C1 segment of cervical spinal cord (tissue), 14 donors: ENCODE measurements around the gene BRD4.

Source experiments
- DNase-seq, 14 donors: peaks; one replicate each; lab custom pipeline; 2025; lab: John Stamatoyannopoulos, UW

BRD4 gene

DNA sequence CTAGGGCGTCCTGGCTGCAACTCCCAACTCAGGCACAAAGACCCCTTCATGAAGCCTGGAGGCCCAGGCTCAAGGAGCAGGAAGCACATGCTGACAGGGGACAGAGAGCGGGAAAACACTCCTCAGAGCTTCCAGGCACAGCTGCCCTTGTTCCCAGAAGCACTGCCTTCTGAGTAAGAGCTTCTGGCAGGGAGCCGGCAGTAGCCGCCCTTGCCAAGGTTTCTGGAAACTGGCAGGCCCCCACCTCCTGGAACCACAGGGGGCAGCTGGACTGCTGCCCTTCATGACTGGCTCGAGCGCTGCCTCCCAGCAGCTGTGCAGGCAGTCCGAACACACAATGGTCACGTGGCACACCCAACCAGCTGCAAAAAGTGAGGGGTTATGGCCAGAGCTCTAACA lies 66.5 kb downstream of the BRD4 start:
- peak; percentile 31 to 98 (median 82) for DNase-seq

DNA sequence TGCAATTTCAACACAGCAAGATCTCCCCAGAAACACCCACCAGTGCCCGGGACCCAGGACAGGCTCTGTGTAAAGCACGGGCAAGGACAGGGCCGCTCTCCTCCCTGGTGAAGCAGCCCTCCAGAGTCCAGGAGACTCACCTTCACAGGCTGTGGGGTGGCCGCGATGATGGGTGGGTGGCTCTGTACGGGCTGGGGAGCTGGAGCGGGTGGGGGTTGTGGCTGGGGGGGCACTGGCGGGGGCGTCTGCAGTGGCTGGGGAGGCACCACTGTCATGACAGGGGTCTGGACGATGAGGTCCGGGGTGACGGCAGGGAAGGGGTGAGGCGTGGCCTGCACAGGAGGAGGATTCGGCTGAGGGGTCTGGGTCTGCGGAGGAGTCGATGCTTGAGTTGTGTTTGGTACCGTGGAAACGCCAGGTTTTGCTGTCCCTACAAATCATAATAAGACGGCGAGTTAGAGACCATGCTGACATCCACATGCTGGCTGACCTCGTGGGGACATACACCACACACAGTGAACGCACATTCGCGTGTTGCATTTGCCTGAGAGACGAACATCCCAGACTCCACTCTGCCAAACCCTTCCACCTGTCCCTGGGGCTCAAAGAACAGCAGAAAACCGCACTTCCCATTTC lies 67.0 kb downstream of the BRD4 start:
- DNase-seq: no peak

DNA sequence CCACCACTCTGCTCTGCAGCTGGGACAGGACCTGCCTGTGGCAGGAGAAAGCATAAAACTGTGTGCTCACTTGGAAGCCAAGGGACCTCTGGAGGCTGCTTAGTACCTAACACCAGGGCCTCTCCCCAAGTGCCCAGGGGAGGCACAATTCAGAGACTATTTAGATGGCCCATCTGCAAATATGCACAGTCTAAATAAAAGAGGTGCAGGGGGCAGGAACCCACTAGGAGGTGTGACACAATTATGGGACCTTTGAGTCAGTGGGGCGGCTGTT lies 67.5 kb downstream of the BRD4 start:
- DNase-seq: no peak

DNA sequence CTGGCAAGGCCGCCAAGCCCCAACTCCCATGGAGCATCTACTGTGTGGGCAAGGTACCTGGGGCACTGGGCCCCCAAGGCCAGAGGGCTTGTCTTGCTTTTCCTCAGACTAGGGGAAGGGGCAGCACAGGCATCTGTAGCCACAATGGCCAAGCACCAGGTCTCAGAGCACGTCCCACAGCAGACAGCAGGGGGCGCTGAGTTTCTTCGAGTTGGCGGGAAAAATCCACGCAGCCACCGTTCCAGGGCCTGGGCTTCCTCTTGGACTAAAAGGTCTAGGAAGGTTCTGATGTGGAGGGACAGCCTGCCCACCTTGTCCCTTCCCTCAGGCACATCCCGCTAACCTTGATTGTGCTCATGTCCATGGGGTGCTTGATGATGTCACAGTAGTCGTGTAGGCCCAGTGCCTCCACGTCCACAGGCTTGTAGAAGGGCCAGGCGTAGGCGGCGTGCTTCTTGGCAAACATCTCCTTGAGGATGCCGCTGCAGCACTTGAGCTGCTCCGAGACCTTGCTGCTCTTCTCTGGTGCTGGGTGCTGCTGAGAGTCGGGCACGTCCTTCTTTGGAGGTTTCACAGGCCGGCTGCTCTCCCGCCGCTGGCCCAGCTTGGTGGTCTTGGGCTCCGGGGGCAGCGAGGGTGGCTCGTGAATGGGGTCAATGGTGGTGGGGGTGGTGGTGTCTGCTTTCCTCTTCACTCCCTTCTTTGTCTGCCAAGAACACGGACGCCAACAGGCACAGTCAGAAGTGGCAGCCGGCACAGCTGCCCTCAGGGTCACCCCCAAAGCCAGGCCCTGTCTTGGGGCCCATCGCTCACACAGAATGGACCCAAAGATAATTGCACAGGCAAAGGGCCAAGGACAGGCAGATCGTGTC lies 68.0 kb downstream of the BRD4 start:
- DNase-seq: peak in 11 of 14 donors; percentile 24 to 69 (median 46)

DNA sequence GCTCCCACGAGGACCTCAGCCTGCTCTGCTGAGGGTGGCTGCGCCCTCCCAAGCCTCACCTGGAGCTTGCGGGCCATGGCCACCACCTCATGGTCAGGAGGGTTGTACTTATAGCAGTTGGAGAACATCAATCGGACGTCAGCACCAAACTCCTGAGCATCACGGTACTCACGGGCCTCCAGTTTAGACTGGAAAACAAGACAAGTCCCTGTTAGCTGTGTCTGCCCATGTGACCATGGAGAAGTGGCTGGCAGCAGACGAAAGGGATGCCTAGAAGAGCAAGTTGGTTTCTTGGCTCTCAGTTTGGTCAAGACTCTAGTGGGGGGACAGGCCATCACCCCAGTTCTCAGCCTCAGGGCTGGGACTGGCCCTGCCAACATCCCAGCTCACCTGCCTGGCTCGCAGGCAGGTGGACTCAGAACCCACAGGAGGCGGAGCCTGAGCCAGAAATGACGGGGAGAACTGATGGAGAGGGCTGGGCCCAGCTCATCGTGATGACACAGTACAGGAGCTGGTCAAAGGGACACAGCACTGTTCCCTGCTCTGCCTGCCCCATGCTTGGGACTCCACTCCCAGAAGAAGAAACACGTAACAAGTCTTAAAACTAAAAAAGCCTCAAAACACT lies 68.9 kb downstream of the BRD4 start:
- no peak for DNase-seq

DNA sequence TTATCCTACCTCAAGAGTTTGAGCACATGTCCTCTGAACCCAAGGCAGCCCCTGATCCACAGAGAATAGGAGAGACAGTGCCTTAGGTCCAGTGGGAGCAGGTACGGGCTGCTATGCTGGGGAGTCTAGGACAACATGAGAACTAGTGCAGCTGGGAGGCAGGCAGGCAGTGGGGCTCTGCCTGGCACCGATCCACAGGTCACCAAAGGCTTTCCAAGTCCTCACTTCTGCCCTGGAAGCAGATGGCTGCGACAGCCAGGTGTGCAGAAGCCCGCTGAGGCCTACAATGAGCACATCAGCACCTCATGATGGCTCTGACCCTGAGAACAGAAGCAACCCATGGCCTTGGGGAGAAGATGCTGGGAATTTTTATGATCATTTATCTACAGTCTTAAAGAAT lies 70.3 kb downstream of the BRD4 start:
- DNase-seq: no peak

DNA sequence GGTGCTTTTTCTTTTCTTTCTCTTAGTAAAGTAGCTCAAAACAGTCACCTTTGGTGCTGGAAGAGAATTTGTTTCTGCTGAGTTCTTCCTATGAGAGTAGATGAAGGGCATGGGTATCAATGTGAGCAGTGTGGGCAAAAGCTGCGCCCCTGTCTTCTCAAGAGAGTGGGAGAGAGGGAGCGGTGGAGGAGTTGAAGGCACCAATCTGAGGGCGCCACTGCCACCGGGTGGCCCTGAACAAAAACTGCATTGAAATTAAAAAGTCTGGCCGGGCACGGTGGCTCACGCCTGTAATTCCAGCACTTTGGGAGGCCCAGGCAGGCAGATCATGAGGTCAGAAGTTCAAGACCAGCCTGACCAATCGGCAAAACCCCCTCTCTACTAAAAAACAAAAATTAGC lies 71.4 kb downstream of the BRD4 start:
- no peak for DNase-seq

DNA sequence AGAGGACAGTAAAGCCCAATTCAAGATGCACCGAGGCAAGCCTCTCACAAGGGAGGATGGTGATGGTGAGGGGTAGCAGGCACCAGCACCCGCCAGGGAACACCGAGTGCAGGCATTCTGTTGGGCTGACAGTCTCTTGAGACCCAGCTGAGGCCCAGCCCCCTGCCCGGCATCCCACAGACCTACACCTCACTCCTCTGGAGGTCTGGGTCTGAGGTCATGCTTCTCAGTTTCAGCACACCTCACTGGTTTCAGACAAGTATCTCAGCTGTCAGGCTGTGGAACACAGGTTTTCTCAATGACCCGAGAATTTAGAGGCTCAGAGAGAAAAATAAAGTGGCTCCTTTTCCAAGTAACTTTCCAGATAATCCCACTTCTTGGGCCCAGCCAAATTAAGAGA lies 72.4 kb downstream of the BRD4 start:
- DNase-seq: no peak

DNA sequence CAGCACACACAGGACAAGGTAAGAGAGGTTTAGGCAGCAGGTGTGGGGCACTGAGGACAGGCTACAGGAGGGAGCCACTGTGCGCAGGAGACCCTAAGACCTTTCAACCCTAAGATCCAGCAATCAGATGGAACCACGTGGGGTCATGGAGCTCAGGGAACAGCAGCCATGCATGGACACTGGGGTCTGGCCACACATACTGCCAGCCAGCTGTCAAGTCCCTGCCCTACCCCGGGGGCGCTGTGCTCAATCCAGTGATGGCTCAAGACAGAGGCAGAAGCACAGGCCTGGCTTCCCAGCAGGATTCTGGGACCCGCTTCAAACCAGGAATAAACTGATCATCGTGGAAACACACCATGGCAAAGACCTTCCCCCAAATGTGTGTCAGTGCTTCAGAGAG lies 74.6 kb downstream of the BRD4 start:
- DNase-seq: no peak

DNA sequence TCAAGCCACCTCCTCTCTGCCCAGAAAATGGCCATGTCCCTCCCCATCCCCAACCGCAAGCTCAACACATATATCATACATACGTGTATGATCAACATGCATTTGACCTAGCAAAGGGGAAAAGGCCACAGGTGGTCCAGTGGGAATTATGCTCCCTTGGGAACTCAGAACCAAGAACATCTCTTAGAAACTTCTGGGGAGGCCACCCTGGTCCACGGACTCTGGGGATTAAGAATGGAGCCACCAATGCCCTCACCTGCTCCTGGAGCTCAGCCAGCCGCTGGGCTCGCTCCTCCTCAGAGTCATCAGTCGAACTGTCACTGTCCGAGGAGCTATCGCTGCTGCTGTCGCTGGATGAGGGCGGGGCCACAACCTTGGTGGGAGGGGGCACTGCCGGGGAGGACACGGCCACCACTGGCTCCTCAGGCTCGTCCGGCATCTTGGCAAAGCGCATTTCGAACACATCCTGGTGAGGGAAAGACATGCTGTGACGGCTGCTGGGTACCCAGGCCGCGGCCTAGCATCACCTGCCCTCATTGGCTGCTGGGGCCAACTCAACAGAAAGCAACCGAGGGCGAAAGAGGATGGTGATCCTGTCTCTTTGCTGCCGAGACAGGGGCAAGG lies 75.5 kb downstream of the BRD4 start:
- DNase-seq: no peak

DNA sequence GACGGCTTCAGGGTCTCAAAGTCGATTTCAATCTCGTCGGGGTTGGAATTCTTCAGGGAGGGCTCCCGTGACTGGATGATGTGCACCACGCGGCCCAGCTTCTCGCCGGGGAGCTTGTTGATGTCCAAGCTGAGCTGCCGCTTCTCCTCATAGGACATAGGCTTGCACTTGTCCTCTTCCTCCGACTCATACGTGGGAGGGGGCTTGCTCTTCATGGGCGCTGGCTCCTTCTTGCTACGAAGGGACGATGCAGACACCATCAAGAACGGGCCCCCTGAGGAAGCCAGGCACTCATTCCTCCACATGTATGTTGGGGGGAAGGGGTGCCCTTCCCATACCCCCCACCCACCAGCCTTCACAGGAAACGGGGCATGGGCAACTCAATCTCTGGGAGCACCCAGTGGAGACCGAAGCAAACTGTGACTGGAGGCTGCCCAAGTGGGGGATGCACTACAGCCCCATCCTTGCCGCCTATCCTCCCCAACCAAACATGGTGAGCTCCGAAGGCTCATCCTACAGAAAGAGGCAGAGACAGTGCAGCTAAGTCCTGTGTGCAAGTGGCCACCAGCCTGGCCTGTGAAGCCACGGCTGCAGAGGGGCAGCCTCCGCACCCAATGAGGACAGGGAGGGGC lies 76.9 kb downstream of the BRD4 start:
- DNase-seq: no peak

DNA sequence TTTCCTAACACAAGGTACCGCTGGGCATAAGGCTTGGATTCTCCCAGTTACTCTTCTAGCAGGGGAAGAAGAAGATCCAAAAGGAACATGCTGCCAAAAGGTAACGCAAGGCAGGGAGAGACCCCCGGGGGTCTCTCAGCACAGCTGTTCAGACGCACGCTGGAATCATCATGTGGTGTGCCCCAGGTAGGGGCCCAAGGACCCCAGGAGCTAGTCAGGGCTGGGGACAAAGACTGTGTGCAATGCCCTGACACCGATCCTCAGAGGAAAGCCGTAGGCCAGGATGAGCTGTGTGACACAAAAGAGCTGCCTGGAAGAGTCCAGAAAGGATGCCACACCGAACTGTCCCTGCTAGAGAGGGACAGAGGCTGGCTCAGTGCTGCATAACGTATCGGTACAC lies 77.8 kb downstream of the BRD4 start:
- no peak for DNase-seq

DNA sequence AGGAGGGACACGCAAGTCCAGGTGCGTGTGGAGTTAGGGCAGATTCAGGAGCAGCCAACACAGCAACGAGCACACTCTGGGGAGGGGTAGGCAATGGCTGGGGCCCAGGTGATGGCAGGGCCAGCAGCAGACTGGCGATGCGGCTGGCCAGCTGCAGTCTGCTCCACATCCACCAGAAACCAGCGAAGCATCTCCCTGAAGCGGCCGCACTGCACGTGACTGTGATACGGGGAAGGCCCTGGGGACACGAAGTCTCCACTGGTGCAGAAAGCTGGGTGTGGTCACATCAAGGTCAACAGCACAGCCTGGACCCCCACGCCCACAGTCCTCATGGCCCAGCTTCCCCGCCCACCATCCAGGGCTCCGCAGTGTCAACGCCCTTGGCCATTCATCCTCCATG lies 78.8 kb downstream of the BRD4 start:
- DNase-seq: no peak

DNA sequence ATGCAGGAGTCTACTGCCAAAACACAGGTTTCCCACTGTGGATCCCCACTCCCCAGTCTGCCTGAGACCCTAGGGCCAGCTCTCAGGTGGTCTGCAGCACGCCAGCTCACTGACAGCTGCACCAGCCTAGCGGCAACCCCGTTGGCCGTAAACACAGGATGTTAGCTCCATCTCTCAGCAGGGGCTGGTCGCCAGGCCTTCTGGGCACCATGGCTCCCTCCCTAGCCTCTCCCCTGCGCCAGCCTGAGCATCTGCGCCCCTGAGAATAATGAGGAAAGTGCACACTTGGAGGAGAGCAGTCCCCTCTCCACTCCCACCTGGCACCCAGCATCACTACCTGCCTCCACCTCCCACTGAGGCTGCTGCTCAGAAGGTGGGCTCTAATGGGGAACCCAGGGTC lies 79.3 kb downstream of the BRD4 start:
- DNase-seq: no peak

DNA sequence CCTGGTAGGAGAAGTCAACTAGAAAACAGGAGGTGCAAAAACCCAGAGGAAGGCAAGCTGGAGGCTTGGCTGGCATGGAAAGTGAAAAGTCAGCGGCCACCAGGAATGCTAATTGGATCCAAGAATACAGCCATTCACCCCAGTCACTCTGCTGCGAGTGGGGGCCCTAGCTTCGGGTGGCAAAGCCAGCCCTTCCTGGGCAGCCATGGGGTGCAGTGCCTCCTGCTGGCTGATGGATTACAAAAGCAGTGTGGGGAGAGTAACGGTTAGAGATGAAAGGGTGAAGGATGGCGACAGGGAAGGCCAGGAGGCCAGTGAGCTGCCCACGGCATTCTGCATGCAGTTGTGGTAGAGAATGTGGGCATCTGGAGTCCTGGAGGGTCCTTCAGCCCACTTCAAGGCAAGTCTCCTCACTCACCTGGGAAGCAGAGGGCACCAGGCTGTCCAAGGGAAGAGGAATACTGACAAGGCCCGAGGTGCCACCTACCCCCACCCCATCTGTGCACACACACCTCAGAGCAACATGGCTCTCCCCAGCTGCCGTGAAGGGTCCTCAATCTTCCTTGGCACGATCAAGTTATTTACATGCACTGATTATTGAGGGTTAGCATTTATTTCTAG lies 79.8 kb downstream of the BRD4 start:
- DNase-seq: peak in 10 of 14 donors; percentile 30 to 77 (median 45)

DNA sequence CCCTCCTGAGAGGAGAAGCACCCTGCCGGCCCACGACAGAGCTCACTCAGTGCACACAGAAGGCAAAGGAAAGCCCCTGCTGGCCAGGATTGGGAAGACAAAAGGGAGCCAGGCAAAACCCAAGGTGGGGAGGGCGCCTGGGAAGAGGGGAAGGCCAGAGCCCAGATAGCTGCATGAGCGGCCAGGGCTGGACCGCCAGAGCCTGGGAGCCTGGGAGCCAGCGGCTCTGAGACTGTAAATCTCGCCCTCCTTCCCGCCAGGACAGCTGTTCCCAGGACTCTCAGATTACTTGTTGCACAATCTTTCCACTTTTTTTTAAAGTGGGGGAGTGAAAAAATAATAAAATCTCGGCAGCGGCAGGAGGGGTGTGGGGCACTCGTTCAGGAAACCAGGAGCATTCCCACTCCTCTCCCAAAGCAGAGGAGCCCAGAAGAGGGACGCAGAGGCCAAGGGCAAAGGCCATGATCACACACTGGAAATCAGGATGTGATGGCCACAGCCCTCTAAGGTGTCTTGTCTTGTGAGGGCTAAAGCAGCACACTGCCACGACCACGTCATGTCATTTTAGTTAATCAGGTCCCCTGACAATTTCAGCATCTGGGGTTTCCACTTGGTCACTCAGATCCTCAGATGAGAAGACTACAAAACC lies 80.5 kb downstream of the BRD4 start:
- peak in 2 of 14 donors; percentile 43 to 53 for DNase-seq

DNA sequence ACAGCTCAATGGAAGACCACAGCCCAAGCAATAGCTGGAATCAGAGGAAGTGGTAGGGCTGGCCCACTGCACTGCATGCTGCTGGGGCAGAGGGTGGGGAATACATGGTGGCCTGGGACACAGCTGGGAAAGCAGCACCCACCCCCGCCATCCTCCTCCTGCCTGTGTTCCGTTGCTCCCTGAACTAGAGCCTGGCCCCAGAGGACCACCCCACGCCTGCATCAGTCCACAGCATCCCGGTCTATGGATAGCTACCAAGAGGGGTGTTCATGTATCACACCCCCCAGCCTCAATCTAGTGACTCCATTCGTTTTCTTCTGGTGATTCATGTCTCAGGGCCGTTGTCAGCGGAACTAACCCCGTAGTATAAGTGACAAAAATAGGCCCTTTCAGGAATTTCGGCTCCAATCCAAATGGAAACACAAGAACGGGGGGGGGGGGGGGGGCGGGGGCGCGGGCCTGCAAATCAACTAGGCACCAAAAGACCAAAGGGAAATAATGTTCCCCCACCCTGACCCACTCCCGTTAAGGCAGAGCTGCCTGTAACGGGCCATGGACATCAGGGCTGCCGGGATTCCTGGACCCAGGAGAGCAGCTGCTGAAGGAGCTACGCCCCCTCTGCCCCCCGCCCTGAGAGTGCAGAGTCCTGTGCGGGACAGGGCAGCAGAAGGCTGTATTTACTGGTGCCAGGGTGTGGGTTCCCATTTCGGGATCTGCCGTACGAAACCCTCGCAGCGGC lies 81.2 kb downstream of the BRD4 start:
- DNase-seq: peak in 2 of 14 donors; percentile 43 to 53

DNA sequence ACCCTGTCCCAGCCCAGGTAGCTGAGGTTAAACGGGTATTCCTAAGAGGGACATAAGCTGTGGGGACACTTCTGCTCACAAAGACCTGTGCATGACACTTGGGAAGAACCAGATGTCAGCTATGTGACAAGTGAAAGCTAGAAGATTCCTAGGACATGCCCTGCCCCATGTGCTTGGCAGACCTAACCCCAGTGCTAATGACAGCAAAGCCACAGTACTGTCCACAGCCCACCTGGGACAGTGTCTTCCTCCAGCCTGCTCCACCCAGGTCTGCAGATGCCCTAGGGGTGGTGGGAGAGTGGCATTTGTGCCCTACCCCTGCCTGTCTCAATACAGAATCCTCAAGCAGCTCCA lies 81.7 kb downstream of the BRD4 start:
- DNase-seq: no peak

DNA sequence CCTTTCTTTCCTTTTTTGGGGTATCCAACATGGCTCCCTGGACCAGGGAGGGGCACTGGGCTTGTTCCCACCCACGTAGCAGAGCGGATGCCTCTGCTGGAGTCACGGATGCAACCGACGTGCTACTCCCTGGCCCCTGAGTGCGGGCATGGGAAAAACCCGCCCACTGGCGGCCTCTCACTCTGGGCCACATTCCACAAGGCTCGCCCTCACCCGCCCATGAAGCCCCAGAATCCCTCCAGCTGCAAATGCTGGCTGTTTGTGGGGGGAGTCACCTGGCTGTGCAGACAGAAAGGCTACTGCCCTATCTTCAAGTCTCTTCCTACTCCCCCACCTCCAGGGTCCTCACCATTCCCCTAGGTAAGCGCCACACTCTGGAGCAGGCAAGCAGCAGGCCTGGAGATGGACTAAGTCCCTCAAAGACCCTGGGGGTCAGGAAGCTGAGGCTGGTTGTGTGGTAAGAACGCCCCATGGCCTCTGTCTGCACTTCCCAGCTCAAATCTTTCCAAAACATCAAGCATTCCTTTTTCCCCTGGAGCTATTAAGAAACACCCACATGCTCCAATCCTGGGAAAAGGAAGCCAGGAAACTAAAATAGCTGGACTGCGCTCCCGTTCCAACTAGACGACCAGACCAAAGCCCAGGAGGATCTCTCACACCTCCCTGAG lies 82.2 kb downstream of the BRD4 start:
- no peak for DNase-seq

DNA sequence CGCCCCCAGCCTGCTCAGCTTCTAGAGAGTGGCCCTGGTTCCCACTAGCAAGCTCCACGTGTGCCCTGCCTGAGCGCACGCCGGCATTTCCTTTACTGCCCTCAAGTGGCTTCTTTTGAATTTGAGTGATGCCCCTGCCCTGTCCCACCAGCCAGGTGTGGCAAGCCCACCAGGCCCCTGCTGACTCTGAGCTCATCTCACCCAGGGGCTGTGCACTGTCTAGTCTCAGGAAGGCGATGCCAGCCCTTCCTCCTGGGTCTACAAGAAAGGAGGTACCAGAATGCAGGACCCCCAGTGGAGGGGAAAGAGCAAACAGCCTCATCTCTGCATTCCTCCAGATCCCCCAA lies 82.8 kb downstream of the BRD4 start:
- DNase-seq: no peak
